Tibial artery (tissue), 4 donors: Measurements from ENCODE around the gene SERPINB6.

Source experiments
- DNase-seq, 2 donors: peaks; one replicate each; pipeline ENCODE4 v3.0.0-alpha.2; 2019
- H3K27ac ChIP-seq, 2 donors: fragments of 200-600 bp; sonication (generic) in 1 of 2; 1 replicate in 1 of 2; 2 replicates in 1 of 2; pipeline ENCODE4 v1.5.1; 2018 to 2019; ENCODE audit warnings: mild to moderate bottlenecking in 1 of 2
- H3K27me3 ChIP-seq, 2 donors: fragments of 200-600 bp; sonication (generic) in 1 of 2; one replicate each; pipeline versions ENCODE4 v1.5.1 to v1.6.0; 2016 to 2019
- H3K36me3 ChIP-seq, 3 donors: fragments of 200-600 bp; sonication (generic) in 2 of 3; one replicate each; pipeline ENCODE4 v1.5.1; 2016 to 2019; ENCODE audit warnings: mild to moderate bottlenecking in 2 of 3
- H3K4me1 ChIP-seq, 4 donors: fragments of 200-600 bp; sonication (generic) in 2 of 4; 1 replicate in 3 of 4; 2 replicates in 1 of 4; pipeline ENCODE4 v1.5.1; 2016 to 2019
- H3K4me3 ChIP-seq, 2 donors: fragments of 200-600 bp; sonication (generic) in 1 of 2; 1 replicate in 1 of 2; 2 replicates in 1 of 2; pipeline ENCODE4 v1.5.1; 2018 to 2019; ENCODE audit warnings: mild to moderate bottlenecking in 2 of 2
- H3K9me3 ChIP-seq, 3 donors: fragments of 200-600 bp; sonication (generic) in 1 of 3; one replicate each; pipeline ENCODE4 v1.5.1; 2016 to 2019
- intact Hi-C: fragments of 100-400 bp; cut with DNase I; formaldehyde crosslinking; loops from one replicate; pipeline ENCODE4 v1.15.0; 2023; ENCODE audit warnings: low total_unique reads
- TF ChIP-seq, protein P1 (sequence below), 2 experiments: fragments of 200-600 bp in 1 of 2; fragments of 450-650 bp in 1 of 2; IDR thresholded peaks; one replicate each; pipeline ENCODE4 v1.5.1; 2017 to 2019; ENCODE audit warnings: antibody characterized with exemption in 2 of 2, mild to moderate bottlenecking in 1 of 2, moderate library complexity in 1 of 2

The SERPINB6 gene

GRCh38 chr6:2957696-2958330, 13.6 kb downstream of the SERPINB6 start:
- TF ChIP-seq, protein P1, sequence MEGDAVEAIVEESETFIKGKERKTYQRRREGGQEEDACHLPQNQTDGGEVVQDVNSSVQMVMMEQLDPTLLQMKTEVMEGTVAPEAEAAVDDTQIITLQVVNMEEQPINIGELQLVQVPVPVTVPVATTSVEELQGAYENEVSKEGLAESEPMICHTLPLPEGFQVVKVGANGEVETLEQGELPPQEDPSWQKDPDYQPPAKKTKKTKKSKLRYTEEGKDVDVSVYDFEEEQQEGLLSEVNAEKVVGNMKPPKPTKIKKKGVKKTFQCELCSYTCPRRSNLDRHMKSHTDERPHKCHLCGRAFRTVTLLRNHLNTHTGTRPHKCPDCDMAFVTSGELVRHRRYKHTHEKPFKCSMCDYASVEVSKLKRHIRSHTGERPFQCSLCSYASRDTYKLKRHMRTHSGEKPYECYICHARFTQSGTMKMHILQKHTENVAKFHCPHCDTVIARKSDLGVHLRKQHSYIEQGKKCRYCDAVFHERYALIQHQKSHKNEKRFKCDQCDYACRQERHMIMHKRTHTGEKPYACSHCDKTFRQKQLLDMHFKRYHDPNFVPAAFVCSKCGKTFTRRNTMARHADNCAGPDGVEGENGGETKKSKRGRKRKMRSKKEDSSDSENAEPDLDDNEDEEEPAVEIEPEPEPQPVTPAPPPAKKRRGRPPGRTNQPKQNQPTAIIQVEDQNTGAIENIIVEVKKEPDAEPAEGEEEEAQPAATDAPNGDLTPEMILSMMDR (IDR thresholded peaks at IDR 0.05) = no peak
- Histone ChIP-seq H3K4me3 (no peak overlapping the region), H3K9me3 (no peaks in the 10 kb centered on the region), H3K27ac (peak overlapping the region; percentile 42 to 58), H3K27me3 (no peaks in the 10 kb centered on the region), H3K36me3 (peaks cover 0 to 39% (median 12%) of the 10 kb centered on the region in 3 donors), H3K4me1 (peaks cover 0 to 51% (median 33%) of the 10 kb centered on the region in 4 donors)
- no peak for DNase-seq
- intact Hi-C loops = no loop called here

DNA sequence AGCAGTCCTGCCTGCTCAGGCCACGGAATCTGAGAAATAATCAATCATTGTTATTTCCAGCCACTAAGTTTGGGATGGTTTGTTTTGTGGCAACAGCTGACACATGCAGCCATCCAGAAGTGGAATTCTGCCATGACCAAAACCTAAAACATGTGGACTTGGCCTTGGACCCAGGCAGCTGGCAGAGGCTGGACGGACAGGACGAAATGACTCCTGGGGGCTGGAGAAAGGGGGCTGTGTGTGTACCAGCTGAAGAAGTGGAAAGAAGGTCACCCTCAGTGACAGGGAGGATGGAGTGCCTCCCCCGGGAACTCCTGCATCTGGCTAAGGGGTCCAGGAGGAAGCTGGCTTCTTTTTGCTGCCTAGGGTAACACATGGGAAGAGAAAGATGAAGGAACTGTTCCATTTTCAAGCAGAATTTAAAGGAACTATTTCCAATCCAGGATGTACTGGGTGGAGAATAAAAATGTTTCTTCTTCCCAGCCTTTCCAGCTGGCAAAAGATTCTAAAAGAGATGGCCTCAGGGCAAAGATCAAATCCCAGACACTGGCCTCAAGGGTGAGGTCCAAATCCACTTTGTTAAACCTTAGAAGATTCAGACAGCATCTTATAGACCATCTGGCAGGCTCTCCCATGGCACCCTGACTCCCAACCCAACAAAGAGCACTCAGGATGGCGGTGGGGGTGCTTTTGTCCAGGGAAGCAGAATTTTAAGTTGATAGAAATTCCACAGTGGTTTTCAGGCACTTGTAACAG, 14.3 kb downstream of the SERPINB6 start:
- H3K27ac ChIP-seq = peak overlapping the region; percentile 42 to 58
- H3K36me3 ChIP-seq = peaks cover 0 to 39% (median 12%) of the 10 kb centered on the region in 3 donors
- peaks cover 0 to 54% (median 36%) of the 10 kb centered on the region in 4 donors for H3K4me1 ChIP-seq
- H3K27me3 ChIP-seq = no peaks in the 10 kb centered on the region
- no peaks in the 10 kb centered on the region for H3K9me3 ChIP-seq
- intact Hi-C loops = no loop called here
- TF ChIP-seq, protein P1 (IDR thresholded peaks at IDR 0.05) = no peak
- no peak overlapping the region for H3K4me3 ChIP-seq
- no peak for DNase-seq

DNA sequence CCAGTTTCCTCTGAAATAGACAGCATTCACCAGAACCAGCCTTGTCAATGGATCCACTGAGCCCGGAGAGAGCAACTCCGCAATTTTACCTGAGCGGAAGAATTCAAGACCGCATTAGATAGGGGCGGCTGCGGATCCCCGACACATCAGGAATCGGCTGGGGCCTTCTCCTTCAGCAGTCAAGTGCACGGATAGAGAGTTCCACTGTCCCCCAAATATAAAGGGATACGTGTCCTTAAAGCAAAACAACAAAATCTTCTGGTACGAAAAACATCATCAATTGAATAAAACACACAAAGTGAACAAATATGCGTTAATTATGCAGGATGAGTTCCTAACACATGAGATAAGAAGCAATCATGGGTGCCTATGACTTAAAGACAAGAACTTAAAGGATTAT, 18.3 kb downstream of the SERPINB6 start:
- Histone ChIP-seq H3K4me1 (peaks cover 0 to 31% (median 19%) of the 10 kb centered on the region in 4 donors), H3K27me3 (no peaks in the 10 kb centered on the region), H3K27ac (peak overlapping the region; percentile 72 to 75), H3K36me3 (peaks cover 12 to 39% (median 24%) of the 10 kb centered on the region in 3 donors), H3K9me3 (no peaks in the 10 kb centered on the region), H3K4me3 (peak overlapping the region; percentile 1 to 4)
- intact Hi-C loops = loop anchor here (2.0 kb wide), 1 partner anchor 36 kb away; no protein-coding TSS in a partner anchor
- TF ChIP-seq, protein P1 (IDR thresholded peaks at IDR 0.05) = no peak
- no peak for DNase-seq

DNA sequence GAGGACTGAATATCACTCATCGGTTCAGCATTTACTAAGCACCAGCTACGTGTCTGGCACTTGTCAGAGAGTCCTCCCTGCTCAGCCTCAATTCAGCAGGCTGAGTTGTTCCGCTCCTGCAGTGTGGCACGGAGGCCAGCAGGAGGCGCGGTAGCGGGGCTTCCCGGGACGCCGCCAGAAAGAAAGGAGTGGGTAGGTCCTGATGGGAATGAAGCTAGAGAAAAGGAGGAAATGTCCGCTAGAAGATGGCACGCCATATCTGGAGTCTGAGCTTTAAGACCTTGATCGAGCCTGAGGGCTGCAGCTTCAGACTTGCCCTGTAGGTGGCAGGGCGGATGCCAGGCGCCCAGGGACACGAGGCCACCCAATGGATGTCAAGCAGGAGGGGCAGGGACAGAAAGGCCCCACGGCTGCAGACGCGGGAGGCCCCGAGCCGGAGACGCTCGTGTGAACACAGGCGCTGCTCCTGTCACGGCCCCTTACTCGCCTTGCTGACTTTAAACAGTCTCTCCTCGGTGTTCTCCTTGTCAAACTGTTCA, 18.7 kb downstream of the SERPINB6 start:
- H3K27me3 ChIP-seq = no peaks in the 10 kb centered on the region
- H3K4me1 ChIP-seq = peaks cover 0 to 27% (median 16%) of the 10 kb centered on the region in 4 donors
- DNase-seq = peak; percentile 70 to 93
- intact Hi-C loops = loop anchor here (2.0 kb wide), 1 partner anchor 36 kb away; no protein-coding TSS in a partner anchor
- H3K36me3 ChIP-seq = peaks cover 17 to 43% (median 28%) of the 10 kb centered on the region in 3 donors
- TF ChIP-seq, protein P1 (IDR thresholded peaks at IDR 0.05) = peak; percentile 98 to 100
- no peaks in the 10 kb centered on the region for H3K9me3 ChIP-seq
- peak overlapping the region; percentile 1 to 4 for H3K4me3 ChIP-seq
- H3K27ac ChIP-seq = peak overlapping the region; percentile 72 to 75

DNA sequence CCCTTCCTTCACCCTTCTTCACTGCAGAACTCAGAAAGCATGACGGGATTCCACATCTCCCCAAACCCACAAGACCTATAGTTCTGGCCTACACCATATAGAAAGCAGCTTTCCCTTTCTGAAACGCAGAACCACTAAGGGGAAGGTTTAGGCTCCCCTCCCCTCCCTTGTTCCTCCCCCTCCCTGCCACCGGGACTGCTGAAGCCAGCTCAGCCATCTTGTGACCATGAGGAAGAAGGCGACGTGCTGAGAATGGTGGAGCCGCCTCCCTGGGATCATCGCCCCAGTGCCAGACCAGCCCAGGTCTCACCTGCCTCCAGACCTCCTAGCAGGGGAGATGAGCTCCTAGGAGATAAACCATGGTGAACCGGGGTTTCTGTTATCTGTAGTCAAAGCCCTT, 19.6 kb downstream of the SERPINB6 start:
- peaks cover 0 to 18% (median 7%) of the 10 kb centered on the region in 4 donors for H3K4me1 ChIP-seq
- H3K36me3 ChIP-seq = peaks cover 26 to 52% (median 37%) of the 10 kb centered on the region in 3 donors
- H3K4me3 ChIP-seq = no peak overlapping the region
- intact Hi-C loops = loop anchor here (2.0 kb wide), 1 partner anchor 37 kb away; no protein-coding TSS in a partner anchor
- no peaks in the 10 kb centered on the region for H3K9me3 ChIP-seq
- TF ChIP-seq, protein P1 (IDR thresholded peaks at IDR 0.05) = no peak
- DNase-seq = peak; percentile 54 to 77
- H3K27ac ChIP-seq = peak overlapping the region; percentile 72 to 75
- H3K27me3 ChIP-seq = no peaks in the 10 kb centered on the region
